IPS DF 6.9 (cell line): ENCODE measurements around the gene DCX.

Source experiments
- DNase-seq: peaks from one replicate; pipeline ENCODE4 v3.0.0-alpha.2; 2013; ENCODE audit warnings: low read depth, low spot score
- H3K27ac ChIP-seq: one replicate; pipeline ENCODE4 v1.5.1; 2013; ENCODE audit warnings: low read length, control low read depth
- H3K27me3 ChIP-seq: 2 replicates; pipeline ENCODE4 v1.6.1; 2013; ENCODE audit warnings: mild to moderate bottlenecking, low read length; ENCODE audit not compliant: control insufficient read depth, insufficient read depth
- H3K36me3 ChIP-seq: 2 replicates; pipeline ENCODE4 v1.6.1; 2013; ENCODE audit warnings: low read length; ENCODE audit not compliant: control insufficient read depth, insufficient read depth
- H3K4me1 ChIP-seq: 2 replicates; pipeline ENCODE4 v1.6.1; 2013; ENCODE audit warnings: low read length; ENCODE audit not compliant: control insufficient read depth, insufficient read depth
- H3K4me3 ChIP-seq: 2 replicates; pipeline ENCODE4 v1.5.1; 2013; ENCODE audit warnings: mild to moderate bottlenecking, low read length
- H3K9me3 ChIP-seq: 2 replicates; pipeline ENCODE4 v1.6.1; 2013; ENCODE audit warnings: low read length, inconsistent platforms; ENCODE audit not compliant: control insufficient read depth, insufficient read depth
- WGBS: extraction: QIAGEN DNeasy Blood & Tissue Kit; methylation state at CpG from one replicate; pipeline ENCODE4 v1.1.7; 2013; ENCODE audit warnings: mixed read lengths, missing lambda C conversion rate; ENCODE audit not compliant: insufficient read length, insufficient coverage; 5-methylcytosine and 5-hydroxymethylcytosine counted together

DCX gene

GRCh38 chrX:111409326-111409725 lies 2.7 kb downstream of the DCX start:
- no peaks in the 10 kb centered on the region for H3K27me3 ChIP-seq
- no peak overlapping the region for H3K27ac ChIP-seq
- no peaks in the 10 kb centered on the region for H3K9me3 ChIP-seq
- no peaks in the 10 kb centered on the region for H3K36me3 ChIP-seq
- H3K4me3 ChIP-seq = no peak overlapping the region
- no CpG with 5 or more reads among the region's 3 CpGs for WGBS
- no peak for DNase-seq
- peaks cover 1% of the 10 kb centered on the region; the same call in 1 of the 2 replicates for H3K4me1 ChIP-seq

DNA sequence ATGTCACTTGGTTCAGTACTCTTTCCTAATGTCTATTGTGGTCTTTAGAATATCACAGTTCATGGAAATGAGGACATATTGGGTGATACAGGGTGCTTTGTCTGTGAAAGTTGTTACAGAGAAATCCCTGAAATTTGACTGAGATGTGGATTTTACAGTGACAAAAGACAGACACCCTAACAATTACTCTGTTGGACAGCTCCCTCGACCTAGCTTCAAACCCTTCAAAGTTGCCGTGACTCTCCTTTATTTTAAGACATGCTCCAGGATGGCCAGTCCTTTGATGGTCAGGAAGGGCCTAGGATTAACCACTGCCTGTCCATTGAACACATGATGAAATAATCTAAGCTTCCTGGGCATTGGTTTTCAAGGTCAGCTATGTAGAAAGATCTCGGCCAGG lies 4.0 kb downstream of the DCX start:
- H3K9me3 ChIP-seq = no peaks in the 10 kb centered on the region
- no peak overlapping the region for H3K27ac ChIP-seq
- no peak for DNase-seq
- no peak overlapping the region for H3K4me3 ChIP-seq
- no peaks in the 10 kb centered on the region for H3K27me3 ChIP-seq
- no peaks in the 10 kb centered on the region for H3K36me3 ChIP-seq
- no CpG with 5 or more reads among the region's 3 CpGs for WGBS
- H3K4me1 ChIP-seq = peaks cover 1% of the 10 kb centered on the region; the same call in 1 of the 2 replicates

- Histone ChIP-seq H3K4me1 (no peaks in the 10 kb centered on the region), H3K4me3 (no peak overlapping the region), H3K27me3 (no peaks in the 10 kb centered on the region), H3K9me3 (no peaks in the 10 kb centered on the region), H3K27ac (no peak overlapping the region), H3K36me3 (no peaks in the 10 kb centered on the region)
- no peak for DNase-seq
- no CpG with 5 or more reads among the region's 2 CpGs for WGBS
Observed at GRCh38 chrX:111402344-111402743, 9.6 kb downstream of the DCX start.

DNA sequence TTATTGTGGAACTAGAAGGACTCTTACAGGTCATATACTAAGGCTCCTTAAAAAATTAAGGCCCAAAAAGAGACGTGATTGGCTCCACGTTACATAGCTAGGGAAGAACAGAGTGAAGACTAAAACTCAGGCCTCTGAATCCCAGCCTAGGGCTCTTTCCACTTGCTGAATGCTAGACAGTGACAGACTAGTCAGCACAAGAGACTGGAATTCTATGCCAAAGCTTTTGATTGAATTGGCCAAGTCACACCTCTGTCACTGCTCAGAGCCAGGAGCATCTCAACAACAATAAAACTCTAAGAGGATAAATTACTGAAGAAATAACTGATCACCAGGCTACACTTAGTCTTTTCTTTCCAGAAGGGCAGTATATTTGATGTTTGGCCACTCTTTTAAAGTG lies 16.8 kb downstream of the DCX start:
- Histone ChIP-seq H3K27ac (no peak overlapping the region), H3K4me1 (no peaks in the 10 kb centered on the region), H3K27me3 (no peaks in the 10 kb centered on the region), H3K36me3 (no peaks in the 10 kb centered on the region), H3K4me3 (no peak overlapping the region), H3K9me3 (no peaks in the 10 kb centered on the region)
- no CpG with 5 or more reads among the region's 2 CpGs for WGBS
- DNase-seq = no peak

- no peaks in the 10 kb centered on the region for H3K36me3 ChIP-seq
- no peak for DNase-seq
- no CpG with 5 or more reads among the region's 1 CpG for WGBS
- no peaks in the 10 kb centered on the region for H3K9me3 ChIP-seq
- H3K4me1 ChIP-seq = no peaks in the 10 kb centered on the region
- H3K27me3 ChIP-seq = no peaks in the 10 kb centered on the region
- H3K4me3 ChIP-seq = no peak overlapping the region
- H3K27ac ChIP-seq = no peak overlapping the region
Observed at GRCh38 chrX:111394569-111394968, 17.4 kb downstream of the DCX start.

DNA sequence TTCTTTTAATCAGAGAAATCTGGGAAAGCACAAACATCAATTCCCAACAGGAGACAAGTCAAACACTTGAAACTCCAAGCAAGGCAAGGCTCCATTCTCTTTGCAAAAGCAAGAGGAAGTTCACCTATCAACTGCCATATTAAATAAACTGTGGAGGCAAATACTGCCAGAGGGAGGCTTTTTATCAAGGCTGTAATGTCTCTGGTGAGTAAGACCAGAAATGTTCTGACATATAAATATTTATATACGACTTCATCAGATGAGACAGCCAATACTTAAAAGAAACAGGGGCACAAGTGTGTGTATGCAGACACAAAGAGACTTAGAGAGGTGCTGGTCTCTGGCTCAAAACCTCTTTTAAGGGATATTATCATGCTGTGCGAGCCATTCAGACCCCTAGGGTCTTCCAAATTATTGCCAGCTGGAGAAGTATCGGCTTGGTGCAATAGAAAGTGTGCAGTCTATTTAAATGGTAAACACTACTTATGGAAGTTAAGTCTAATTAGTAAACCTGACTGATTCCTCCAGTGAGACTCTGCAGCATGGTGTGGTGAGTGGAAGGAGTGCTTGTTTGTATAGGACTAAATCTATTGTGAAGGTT lies 24.4 kb downstream of the DCX start:
- Histone ChIP-seq H3K27me3 (no peaks in the 10 kb centered on the region), H3K27ac (no peak overlapping the region), H3K4me3 (no peak overlapping the region), H3K4me1 (no peaks in the 10 kb centered on the region), H3K9me3 (no peaks in the 10 kb centered on the region), H3K36me3 (no peaks in the 10 kb centered on the region)
- WGBS = no CpG with 5 or more reads among the region's 3 CpGs
- no peak for DNase-seq

DNA sequence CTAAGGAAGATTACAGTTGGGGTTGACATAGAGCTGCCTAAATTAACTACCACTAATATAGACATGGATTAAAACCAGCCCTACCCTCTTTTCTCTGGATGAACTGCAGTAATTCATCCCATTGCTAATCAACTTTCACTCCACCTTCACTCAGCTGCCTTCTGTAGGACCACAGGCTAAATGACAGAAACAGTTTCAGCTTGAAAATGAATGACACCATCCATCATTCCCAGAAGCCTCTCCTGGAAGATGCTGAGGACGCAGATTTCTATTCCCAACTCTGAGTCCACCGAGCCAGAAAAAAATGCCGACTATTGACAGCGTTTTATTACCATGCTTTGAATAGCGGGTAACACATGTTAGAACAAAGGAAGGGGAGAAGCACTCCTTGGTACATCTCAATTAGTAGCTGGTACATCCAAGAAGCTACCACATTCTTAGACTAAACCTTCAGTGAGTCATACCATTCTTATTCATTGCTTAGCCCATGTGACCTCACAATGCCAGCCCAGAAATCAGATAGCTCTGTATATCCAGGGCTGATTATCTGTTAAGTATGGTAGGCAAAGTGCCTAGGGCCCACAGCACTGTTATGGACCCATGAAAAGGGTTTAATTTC lies 25.3 kb downstream of the DCX start:
- Histone ChIP-seq H3K9me3 (no peaks in the 10 kb centered on the region), H3K27ac (no peak overlapping the region), H3K4me1 (no peaks in the 10 kb centered on the region), H3K27me3 (no peaks in the 10 kb centered on the region), H3K4me3 (no peak overlapping the region), H3K36me3 (no peaks in the 10 kb centered on the region)
- no peak for DNase-seq
- WGBS = no CpG with 5 or more reads among the region's 5 CpGs

- Histone ChIP-seq H3K27ac (no peak overlapping the region), H3K4me1 (no peaks in the 10 kb centered on the region), H3K36me3 (no peaks in the 10 kb centered on the region), H3K27me3 (no peaks in the 10 kb centered on the region), H3K9me3 (no peaks in the 10 kb centered on the region), H3K4me3 (no peak overlapping the region)
- no CpG with 5 or more reads among the region's 4 CpGs for WGBS
- DNase-seq = no peak
Observed at GRCh38 chrX:111386077-111386476, 25.9 kb downstream of the DCX start.

GRCh38 chrX:111382277-111382676 lies 29.7 kb downstream of the DCX start:
- H3K4me3 ChIP-seq = no peak overlapping the region
- H3K27me3 ChIP-seq = no peaks in the 10 kb centered on the region
- DNase-seq = no peak
- no peaks in the 10 kb centered on the region for H3K4me1 ChIP-seq
- no peaks in the 10 kb centered on the region for H3K9me3 ChIP-seq
- no peaks in the 10 kb centered on the region for H3K36me3 ChIP-seq
- H3K27ac ChIP-seq = no peak overlapping the region

DNA sequence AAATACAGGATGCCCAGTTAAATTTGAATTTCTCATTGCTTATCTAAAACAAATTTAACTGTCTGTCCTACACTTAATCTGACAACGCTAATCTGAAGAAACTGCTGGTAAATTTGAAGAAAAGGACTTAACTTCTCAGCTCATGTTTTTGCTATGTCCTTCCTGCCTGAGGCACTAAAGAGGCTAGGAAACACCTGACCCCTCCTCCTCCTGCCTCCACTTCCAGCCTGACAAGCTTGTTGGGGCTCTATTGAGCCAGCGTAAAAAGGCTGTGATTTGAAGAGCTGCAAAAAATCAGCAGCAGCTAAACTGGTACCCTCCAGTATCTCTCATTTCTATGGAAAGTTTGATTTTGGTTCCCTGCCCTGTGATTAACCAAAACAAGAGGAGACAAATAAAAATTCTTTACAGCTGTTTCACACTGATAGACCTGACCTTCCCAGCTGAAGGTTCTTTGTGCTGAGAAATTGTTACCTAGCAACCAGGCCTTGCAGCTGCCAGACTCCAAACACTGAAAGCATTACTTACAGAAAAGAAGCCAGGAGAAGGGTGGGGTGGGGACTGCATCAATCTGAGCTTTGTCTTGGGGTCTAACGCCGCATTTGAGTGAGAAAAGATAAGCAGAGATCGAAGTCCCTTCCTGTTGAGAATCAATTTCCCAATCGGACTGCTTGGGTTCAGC lies 35.0 kb downstream of the DCX start:
- no peaks in the 10 kb centered on the region for H3K4me1 ChIP-seq
- no peaks in the 10 kb centered on the region for H3K9me3 ChIP-seq
- H3K27ac ChIP-seq = no peak overlapping the region
- no peak for DNase-seq
- WGBS = no CpG with 5 or more reads among the region's 6 CpGs
- no peaks in the 10 kb centered on the region for H3K36me3 ChIP-seq
- no peak overlapping the region for H3K4me3 ChIP-seq
- H3K27me3 ChIP-seq = no peaks in the 10 kb centered on the region

GRCh38 chrX:111376486-111376885 lies 35.5 kb downstream of the DCX start:
- no peaks in the 10 kb centered on the region for H3K36me3 ChIP-seq
- no peaks in the 10 kb centered on the region for H3K4me1 ChIP-seq
- no CpG with 5 or more reads among the region's 3 CpGs for WGBS
- H3K27me3 ChIP-seq = no peaks in the 10 kb centered on the region
- DNase-seq = no peak
- no peak overlapping the region for H3K4me3 ChIP-seq
- no peaks in the 10 kb centered on the region for H3K9me3 ChIP-seq
- H3K27ac ChIP-seq = no peak overlapping the region
